ENCODE measurements around the gene TMEM18. TPM values are rescaled to one million over a fixed set of nuclear protein-coding genes. Genes with fewer than 3 reads are reported as not detected.

The TMEM18 gene
- total and polyA plus RNA-seq, 2 experiments from 2014 or later: 9.9 to 37.7 TPM

DNA sequence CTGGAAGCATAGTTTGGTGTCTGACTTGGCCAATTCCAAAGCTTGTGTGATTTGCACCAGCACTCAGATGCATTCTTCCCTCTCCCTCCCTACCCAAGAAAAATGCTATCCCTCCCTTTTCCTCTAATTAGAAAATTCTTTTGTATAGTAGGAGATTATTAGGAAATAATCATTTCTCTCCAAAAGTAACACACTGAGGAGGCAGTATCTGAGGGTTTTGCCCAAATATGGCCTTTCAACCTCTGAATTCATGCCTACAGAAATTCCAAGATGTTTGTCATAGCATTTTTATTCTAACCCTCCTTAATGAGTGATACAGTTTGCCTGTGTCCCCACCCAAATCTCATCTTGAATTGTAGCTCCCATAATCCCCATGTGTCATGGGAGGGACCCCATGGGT lies 5.0 kb upstream of the TMEM18 start:
- no peaks in the 10 kb centered on the region for H3K36me3 ChIP-seq (ENCODE audit: low read depth)

DNA sequence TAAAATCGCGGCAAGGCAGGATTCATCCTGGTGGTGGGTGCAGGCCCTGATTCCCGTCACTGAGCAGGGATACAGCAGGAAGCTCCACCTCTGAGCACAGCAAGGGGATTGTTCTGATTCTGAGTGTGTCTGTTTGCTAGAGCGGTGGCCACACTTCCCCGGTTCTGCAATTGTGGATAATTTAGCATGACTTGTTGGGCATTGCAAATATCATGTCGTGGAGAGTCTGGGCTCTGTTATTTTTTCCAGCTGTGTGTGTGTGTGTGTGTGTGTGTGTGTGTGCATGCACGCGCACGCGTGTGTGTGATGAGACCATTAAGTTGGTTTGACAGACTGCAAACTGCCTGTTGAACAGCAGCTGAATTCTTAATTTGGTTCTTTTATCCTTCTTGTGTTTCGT lies 4.1 kb upstream of the TMEM18 start:
- TF ChIP-seq EZH2phosphoT487 (IDR thresholded peaks at IDR 0.05; ENCODE audit: insufficient read depth, low read depth) (no peak), EZH2 (IDR thresholded peaks at IDR 0.05; ENCODE audit: insufficient read depth, poor library complexity, severe bottlenecking) (no peak)

More for the DNA sequence above, 5.0 kb upstream of the TMEM18 start:
- Histone ChIP-seq H3K9me2 (ENCODE audit: insufficient read depth) (no peaks in the 10 kb centered on the region), H2AFZ (no peak overlapping the region), H3K79me2 (ENCODE audit: insufficient read depth) (no peaks in the 10 kb centered on the region), H3K4me3 (no peak overlapping the region), H3K27me3 (replicated peaks; ENCODE audit: insufficient read depth) (no peaks in the 10 kb centered on the region), H3F3A (ENCODE audit: insufficient read depth) (no peaks in the 10 kb centered on the region), H4K20me1 (ENCODE audit: insufficient read depth) (no peaks in the 10 kb centered on the region), H3K9me3 (ENCODE audit: low read depth) (no peaks in the 10 kb centered on the region), H3K9ac (no peak overlapping the region), H3K27ac (no peak overlapping the region), H3K4me1 (ENCODE audit: insufficient read depth) (no peaks in the 10 kb centered on the region), H3K4me2 (ENCODE audit: unreplicated experiment) (no peak overlapping the region)
- in situ Hi-C loops (cut with MboI): loop anchor here (25.0 kb wide), 1 partner anchor 855 kb away; no protein-coding TSS in a partner anchor
- no peak for DNase-seq
- no peak for TF ChIP-seq EZH2phosphoT487 (IDR thresholded peaks at IDR 0.05; ENCODE audit: insufficient read depth, low read depth)
- no peak for TF ChIP-seq EZH2 (IDR thresholded peaks at IDR 0.05; ENCODE audit: insufficient read depth, poor library complexity, severe bottlenecking)

GRCh38 chr2:680496-680895 lies 3.3 kb upstream of the TMEM18 start:
- no peaks in the 10 kb centered on the region for H3K36me3 ChIP-seq (ENCODE audit: low read depth)
- H3K9me3 ChIP-seq (ENCODE audit: low read depth): no peaks in the 10 kb centered on the region
- no peak overlapping the region for H2AFZ ChIP-seq
- no peak overlapping the region for H3K9ac ChIP-seq
- peaks cover 3% of the 10 kb centered on the region for H3K4me1 ChIP-seq (ENCODE audit: insufficient read depth)
- H4K20me1 ChIP-seq (ENCODE audit: insufficient read depth): no peaks in the 10 kb centered on the region
- H3K27ac ChIP-seq: no peak overlapping the region
- H3K4me3 ChIP-seq: no peak overlapping the region
- peaks cover 1% of the 10 kb centered on the region; the same call in 1 of the 2 replicates for H3K79me2 ChIP-seq (ENCODE audit: insufficient read depth)
- no peaks in the 10 kb centered on the region for H3K27me3 ChIP-seq (replicated peaks; ENCODE audit: insufficient read depth)
- 88 to 90% methylated on average over 8 of the region's 8 CpGs for WGBS, 2 experiments (ENCODE audit: low coverage in 1 of 2, low lambda C conversion rate in 2 of 2, missing lambda C conversion rate in 2 of 2)
- no peak for DNase-seq
- no peaks in the 10 kb centered on the region for H3K9me2 ChIP-seq (ENCODE audit: insufficient read depth)
- H3K4me2 ChIP-seq (ENCODE audit: unreplicated experiment): no peak overlapping the region
- TF ChIP-seq EZH2phosphoT487 (IDR thresholded peaks at IDR 0.05; ENCODE audit: insufficient read depth, low read depth): no peak
- TF ChIP-seq EZH2 (IDR thresholded peaks at IDR 0.05; ENCODE audit: insufficient read depth, poor library complexity, severe bottlenecking): no peak
- in situ Hi-C loops (cut with MboI): loop anchor here (25.0 kb wide), 1 partner anchor 857 kb away; no protein-coding TSS in a partner anchor
- peaks cover 3% of the 10 kb centered on the region for H3F3A ChIP-seq (ENCODE audit: insufficient read depth)

More for the DNA sequence above, 4.1 kb upstream of the TMEM18 start:
- in situ Hi-C loops (cut with MboI): loop anchor here (25.0 kb wide), 1 partner anchor 856 kb away; no protein-coding TSS in a partner anchor
- Histone ChIP-seq H3K79me2 (ENCODE audit: insufficient read depth) (no peaks in the 10 kb centered on the region), H3K4me2 (ENCODE audit: unreplicated experiment) (no peak overlapping the region), H2AFZ (no peak overlapping the region), H3K9me3 (ENCODE audit: low read depth) (no peaks in the 10 kb centered on the region), H3K4me1 (ENCODE audit: insufficient read depth) (no peaks in the 10 kb centered on the region), H3K9ac (no peak overlapping the region), H3K27ac (no peak overlapping the region), H3K9me2 (ENCODE audit: insufficient read depth) (no peaks in the 10 kb centered on the region), H3K27me3 (replicated peaks; ENCODE audit: insufficient read depth) (no peaks in the 10 kb centered on the region), H4K20me1 (ENCODE audit: insufficient read depth) (no peaks in the 10 kb centered on the region), H3F3A (ENCODE audit: insufficient read depth) (no peaks in the 10 kb centered on the region), H3K36me3 (ENCODE audit: low read depth) (no peaks in the 10 kb centered on the region), H3K4me3 (no peak overlapping the region)
- DNase-seq: no peak
- WGBS, 2 experiments (ENCODE audit: low coverage in 1 of 2, low lambda C conversion rate in 2 of 2, missing lambda C conversion rate in 2 of 2): 26 to 31% methylated on average over 11 of the region's 11 CpGs

DNA sequence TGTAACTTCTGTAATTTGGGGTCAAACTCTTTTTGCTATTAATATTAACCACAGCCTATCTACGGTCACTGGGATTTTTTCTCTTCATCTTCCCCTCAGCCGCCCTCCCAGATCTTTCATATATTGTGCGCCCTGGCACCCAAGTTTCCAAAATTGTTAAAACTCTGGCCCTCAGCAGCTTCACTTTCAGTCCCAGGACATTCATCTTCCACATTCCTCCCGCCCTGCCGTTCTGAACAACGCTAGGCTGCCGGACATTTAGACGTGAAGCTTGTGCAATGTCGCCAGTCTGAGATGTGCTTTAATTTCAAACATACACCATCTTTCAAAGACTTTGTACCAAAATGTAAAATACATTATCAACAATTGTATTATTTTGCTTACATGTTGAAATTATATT lies 1.8 kb upstream of the TMEM18 start:
- H3K9ac ChIP-seq: no peak overlapping the region
- H3K27me3 ChIP-seq (replicated peaks; ENCODE audit: insufficient read depth): no peaks in the 10 kb centered on the region
- no peak for DNase-seq
- no peaks in the 10 kb centered on the region for H4K20me1 ChIP-seq (ENCODE audit: insufficient read depth)
- no peak overlapping the region for H3K27ac ChIP-seq
- TF ChIP-seq EZH2phosphoT487 (IDR thresholded peaks at IDR 0.05; ENCODE audit: insufficient read depth, low read depth): no peak
- no peak for TF ChIP-seq EZH2 (IDR thresholded peaks at IDR 0.05; ENCODE audit: insufficient read depth, poor library complexity, severe bottlenecking)
- H3K9me3 ChIP-seq (ENCODE audit: low read depth): no peaks in the 10 kb centered on the region
- no peak overlapping the region for H3K4me2 ChIP-seq (ENCODE audit: unreplicated experiment)
- peaks cover 7% of the 10 kb centered on the region; the same call in 1 of the 2 replicates for H3K79me2 ChIP-seq (ENCODE audit: insufficient read depth)
- in situ Hi-C loops (cut with MboI): loop anchor here (25.0 kb wide), 1 partner anchor 858 kb away; no protein-coding TSS in a partner anchor
- H3K4me1 ChIP-seq (ENCODE audit: insufficient read depth): peaks cover 17% of the 10 kb centered on the region
- 79 to 81% methylated on average over 9 of the region's 9 CpGs for WGBS, 2 experiments (ENCODE audit: low coverage in 1 of 2, low lambda C conversion rate in 2 of 2, missing lambda C conversion rate in 2 of 2)
- H3K36me3 ChIP-seq (ENCODE audit: low read depth): no peaks in the 10 kb centered on the region
- H3K9me2 ChIP-seq (ENCODE audit: insufficient read depth): no peaks in the 10 kb centered on the region
- H2AFZ ChIP-seq: peak overlapping the region; percentile 94; the same call in 1 of the 2 replicates
- peaks cover 18% of the 10 kb centered on the region for H3F3A ChIP-seq (ENCODE audit: insufficient read depth)
- H3K4me3 ChIP-seq: no peak overlapping the region
